SK-N-DZ (cell line): ENCODE data around the gene NEURL1B.

Source experiments
- DNase-seq: peaks from one replicate; pipeline ENCODE4 v3.0.0-alpha.2; 2015; ENCODE audit warnings: low spot score
- small RNA-seq, 2 experiments: library from RNA; depleted of rRNA; stranded (forward); fragments of <200 nt; gene quantifications; one replicate each; pipeline ENCODE3, GENCODE V24; 2014

Gene NEURL1B

GRCh38 chr5:172730981-172731679 lies 90.1 kb downstream of the NEURL1B start:
- DNase-seq = no peak

- no peak for DNase-seq
These were observed 90.6 kb downstream of the NEURL1B start for GRCh38 chr5:172731680-172732074.

GRCh38 chr5:172732201-172732865 lies 91.3 kb downstream of the NEURL1B start:
- no peak for DNase-seq

GRCh38 chr5:172733131-172733973 lies 92.3 kb downstream of the NEURL1B start:
- DNase-seq = no peak

GRCh38 chr5:172733974-172734346 lies 92.9 kb downstream of the NEURL1B start:
- DNase-seq = no peak

GRCh38 chr5:172735141-172735831 lies 94.2 kb downstream of the NEURL1B start:
- DNase-seq = no peak

GRCh38 chr5:172736508-172737135 lies 95.6 kb downstream of the NEURL1B start:
- DNase-seq = no peak

- no peak for DNase-seq
These were observed 98.3 kb downstream of the NEURL1B start for GRCh38 chr5:172739375-172739774.

- DNase-seq = no peak
These were observed 99.6 kb downstream of the NEURL1B start for GRCh38 chr5:172740428-172741205.

Small RNA genes lying within 50 kb of the gene (small RNA-seq; reads per million reads assigned to genes)
- gene AC027309.2 (0 to 0.18 reads per million in 2 experiments), gene MIR5003 (0 to 0.18 reads per million in 2 experiments)
